Thoracic aorta (tissue), 2 donors: ENCODE measurements around the gene NGRN. TPM values are rescaled to one million over a fixed set of nuclear protein-coding genes. Genes with fewer than 3 reads are reported as not detected.
"Not testable (repeated sequence)": the region's sequence is repeated elsewhere in the genome, so short reads cannot be mapped to it uniquely, and the experiment has no call there.

Experiments
- ATAC-seq: fragments of 150-250 bp; one replicate; pipeline ENCODE4 v1.8.0; 2017; ENCODE audit warnings: low read depth; ENCODE audit not compliant: insufficient number of reproducible peaks, low FRiP score
- DNase-seq: peaks from one replicate; pipeline ENCODE4 v3.0.0-alpha.2; 2020; ENCODE audit warnings: low spot score
- H3K27ac ChIP-seq, 2 donors: fragments of 200-600 bp; sonication (generic); 1 replicate in 1 of 2; 2 replicates in 1 of 2; pipeline ENCODE4 v1.5.1; 2016; ENCODE audit warnings: mild to moderate bottlenecking in 2 of 2, moderate library complexity in 2 of 2
- H3K27me3 ChIP-seq: fragments of 200-600 bp; sonication (generic); replicated peaks from 2 replicates; pipeline ENCODE4 v1.6.0; 2016; ENCODE audit warnings: mild to moderate bottlenecking; ENCODE audit not compliant: insufficient read depth
- H3K36me3 ChIP-seq: fragments of 200-600 bp; sonication (generic); one replicate; pipeline ENCODE4 v1.5.1; 2016
- H3K4me1 ChIP-seq, 2 donors: fragments of 200-600 bp; sonication (generic); 1 replicate in 1 of 2; 2 replicates in 1 of 2; pipeline versions ENCODE4 v1.5.1 to v1.6.0; 2016; ENCODE audit warnings: low read depth in 2 of 2, mild to moderate bottlenecking in 1 of 2; ENCODE audit not compliant: control insufficient read depth in 1 of 2
- H3K4me3 ChIP-seq: fragments of 200-600 bp; sonication (generic); 2 replicates; pipeline ENCODE4 v1.5.1; 2016; ENCODE audit warnings: mild to moderate bottlenecking
- H3K9me3 ChIP-seq: fragments of 200-600 bp; sonication (generic); 2 replicates; pipeline ENCODE4 v1.5.1; 2016
- CTCF ChIP-seq: fragments of 200-600 bp; sonication (generic); IDR thresholded peaks from one replicate; pipeline ENCODE4 v1.5.1; 2019; ENCODE audit warnings: antibody characterized with exemption
- total RNA-seq, 2 donors: library from RNA; depleted of rRNA; stranded (reverse); fragments of >200 nt; gene quantifications; one replicate each; pipeline versions ENCODE4 v1.1.0 to v1.2.3, GENCODE V29; 2016

NGRN gene
- total RNA-seq, 2 donors from 2014 or later: 63.5 to 97.5 TPM

- Histone ChIP-seq H3K9me3 (no peaks in the 10 kb centered on the region), H3K27me3 (no peaks in the 10 kb centered on the region), H3K4me3 (no peak overlapping the region), H3K27ac (no peak overlapping the region), H3K4me1 (peaks cover 31 to 53% of the 10 kb centered on the region in 2 donors), H3K36me3 (peaks cover 25% of the 10 kb centered on the region)
- DNase-seq (no peak), ATAC-seq (no peak)
- no peak for TF ChIP-seq CTCF
Observed at GRCh38 chr15:90268415-90268814, 2.9 kb downstream of the NGRN start.

- ATAC-seq (no peak), DNase-seq (no peak)
- Histone ChIP-seq H3K36me3 (peaks cover 31% of the 10 kb centered on the region), H3K4me3 (no peak overlapping the region), H3K4me1 (peaks cover 23 to 42% of the 10 kb centered on the region in 2 donors), H3K27me3 (no peaks in the 10 kb centered on the region), H3K9me3 (no peaks in the 10 kb centered on the region), H3K27ac (no peak overlapping the region)
- no peak for TF ChIP-seq CTCF
Observed at GRCh38 chr15:90270502-90271150, 5.2 kb downstream of the NGRN start.

- peaks cover 32% of the 10 kb centered on the region for H3K36me3 ChIP-seq
- ATAC-seq (no peak), DNase-seq (no peak)
Observed at GRCh38 chr15:90271459-90272166, 6.1 kb downstream of the NGRN start.

GRCh38 chr15:90278467-90278866, 13.0 kb downstream of the NGRN start:
- H3K4me3 ChIP-seq, H3K27me3 ChIP-seq, ATAC-seq, DNase-seq, H3K9me3 ChIP-seq, H3K36me3 ChIP-seq, H3K27ac ChIP-seq, H3K4me1 ChIP-seq: not testable (repeated sequence)

More at GRCh38 chr15:90271459-90272166, 6.1 kb downstream of the NGRN start:
- Histone ChIP-seq H3K27ac (no peak overlapping the region), H3K4me1 (peaks cover 22 to 40% of the 10 kb centered on the region in 2 donors), H3K4me3 (no peak overlapping the region), H3K9me3 (no peaks in the 10 kb centered on the region), H3K27me3 (no peaks in the 10 kb centered on the region)
- no peak for TF ChIP-seq CTCF

- not testable (repeated sequence) for ATAC-seq, H3K4me3 ChIP-seq, H3K27ac ChIP-seq, H3K27me3 ChIP-seq, H3K9me3 ChIP-seq, DNase-seq, H3K4me1 ChIP-seq, H3K36me3 ChIP-seq
Observed at GRCh38 chr15:90280743-90281142, 15.3 kb downstream of the NGRN start.

GRCh38 chr15:90281637-90282036, 16.2 kb downstream of the NGRN start:
- not testable (repeated sequence) for H3K4me1 ChIP-seq, ATAC-seq, H3K27me3 ChIP-seq, H3K9me3 ChIP-seq, H3K4me3 ChIP-seq, H3K36me3 ChIP-seq, DNase-seq, H3K27ac ChIP-seq
